Endometrium (tissue), 2 donors: ENCODE data around the gene EHD3.

Experiments
- FAIRE-seq: peaks from 2 replicates; lab custom pipeline; 2012; peaks lifted over from hg19 to GRCh38; lab: Jason Lieb, UNC
- donor health status: control.
- donor health status: control.

The EHD3 gene

DNA sequence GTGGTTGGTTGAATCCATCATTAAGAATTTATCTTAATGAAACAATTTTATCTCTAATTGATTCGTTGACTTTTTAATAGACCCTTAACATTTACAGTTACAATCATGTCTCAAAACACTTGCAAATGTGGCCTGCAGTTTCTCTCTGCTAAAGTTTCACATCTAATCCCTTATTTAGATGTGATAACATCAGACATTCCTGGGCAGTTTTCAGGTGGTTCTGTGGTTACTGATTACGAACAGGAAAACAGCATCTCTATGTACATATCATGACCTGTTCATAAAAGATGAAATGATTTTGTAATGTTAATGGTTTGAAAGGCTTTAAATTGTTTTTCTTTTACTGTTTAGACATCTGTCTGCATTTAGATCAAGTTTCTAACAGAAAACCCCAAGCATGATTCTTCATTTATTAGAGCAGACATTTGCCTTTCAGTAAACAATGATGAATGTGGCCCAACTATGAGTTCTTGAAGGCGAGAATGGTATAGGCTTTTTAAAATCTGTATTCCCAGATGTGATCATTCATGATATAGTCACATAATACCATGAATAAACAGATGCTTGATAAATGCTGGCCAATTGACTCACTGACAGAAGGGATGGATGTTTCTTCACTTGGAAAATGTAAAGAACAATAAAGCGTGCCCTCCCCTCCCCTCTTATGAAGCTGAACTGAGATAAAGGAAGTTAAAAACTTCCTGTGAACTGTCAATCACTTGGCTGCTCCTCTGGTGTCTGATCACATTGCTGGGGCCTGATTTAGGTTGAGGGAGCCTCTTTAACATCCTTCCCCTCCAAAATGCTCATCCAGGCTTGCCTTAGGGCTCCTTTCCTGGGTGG lies 20.1 kb upstream of the EHD3 start:
- FAIRE-seq = no peak

- no peak for FAIRE-seq
Measured at GRCh38 chr2:31214444-31214915, 19.5 kb upstream of the EHD3 start.

- no peak for FAIRE-seq
Measured at GRCh38 chr2:31216734-31217133, 17.2 kb upstream of the EHD3 start.

- no peak for FAIRE-seq
Measured at GRCh38 chr2:31217465-31218200, 16.3 kb upstream of the EHD3 start, which contains the start of gene CAPN14. Gene CAPN14, minus strand, starts transcription at chr2:31217515. Its CDS starts 12,068 bp downstream, at chr2:31205447.

- no peak for FAIRE-seq
Measured at GRCh38 chr2:31219131-31219969, 14.6 kb upstream of the EHD3 start.

DNA sequence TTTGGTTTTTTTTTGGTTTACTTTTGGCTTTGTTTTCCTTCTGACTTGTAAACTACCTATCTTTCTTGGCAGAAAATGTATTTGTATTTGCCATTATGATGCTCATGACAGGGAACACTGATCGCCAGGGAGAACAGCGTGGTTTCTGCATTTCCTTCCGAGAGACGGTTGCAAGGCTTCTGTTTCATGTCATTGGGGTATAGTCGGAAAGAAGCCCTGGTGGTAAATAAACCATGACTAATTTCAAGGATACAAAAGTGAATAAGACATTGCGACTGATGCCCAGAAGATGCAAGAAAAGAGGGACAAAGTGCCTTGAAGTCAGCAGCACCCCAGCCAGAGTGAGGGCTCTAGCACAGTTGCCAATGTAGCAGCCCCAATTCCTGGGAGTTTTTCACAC lies 12.4 kb upstream of the EHD3 start:
- FAIRE-seq = no peak

DNA sequence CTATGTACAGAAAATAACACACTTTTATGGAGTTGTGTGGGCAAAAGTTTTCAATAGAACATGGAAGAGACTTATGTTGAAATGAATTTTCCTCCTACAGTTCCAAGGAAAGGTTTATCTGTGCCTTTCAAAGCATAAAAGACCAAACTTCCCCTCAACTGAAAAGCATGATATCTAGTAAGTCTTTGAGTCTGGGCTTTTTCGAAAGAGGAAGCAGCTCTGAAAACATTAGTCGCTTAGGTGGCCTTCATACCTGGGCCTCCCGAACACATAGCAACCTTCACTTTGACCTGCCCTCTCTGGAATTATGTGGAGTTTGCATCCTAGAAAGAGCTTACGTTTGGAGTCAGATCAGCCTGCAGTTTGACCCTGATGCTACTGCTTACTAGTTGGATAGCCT lies 11.9 kb upstream of the EHD3 start:
- no peak for FAIRE-seq

- FAIRE-seq = no peak
Measured at GRCh38 chr2:31223026-31223425, 10.9 kb upstream of the EHD3 start.

GRCh38 chr2:31223749-31224148 lies 10.2 kb upstream of the EHD3 start:
- no peak for FAIRE-seq

- no peak for FAIRE-seq
Measured at GRCh38 chr2:31226266-31226665, 7.7 kb upstream of the EHD3 start.

- no peak for FAIRE-seq
Measured at GRCh38 chr2:31227110-31227509, 6.8 kb upstream of the EHD3 start.

DNA sequence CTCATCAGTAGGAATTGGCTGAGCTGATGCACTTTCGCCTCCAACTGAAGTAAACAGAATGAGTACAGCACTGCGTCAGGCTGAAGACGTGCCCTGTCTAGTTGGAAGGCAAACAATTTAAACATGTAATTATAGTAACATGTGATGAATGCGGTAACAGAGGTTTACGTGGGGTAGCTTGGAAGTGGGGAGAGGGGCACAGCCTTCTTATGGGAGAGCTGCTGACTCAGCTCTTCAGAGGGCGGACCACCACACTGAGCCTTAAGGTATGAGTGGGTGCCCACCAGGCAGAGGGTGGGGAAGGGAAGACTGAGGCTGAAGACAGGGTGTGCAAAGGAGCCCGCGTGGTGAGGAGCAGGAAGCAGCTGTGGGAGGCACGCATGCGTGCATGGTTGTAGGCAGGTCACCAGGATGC lies 6.2 kb upstream of the EHD3 start:
- no peak for FAIRE-seq

GRCh38 chr2:31228717-31229116 lies 5.2 kb upstream of the EHD3 start:
- no peak for FAIRE-seq

GRCh38 chr2:31230751-31231150 lies 3.2 kb upstream of the EHD3 start:
- FAIRE-seq = no peak

GRCh38 chr2:31231571-31232302 lies 2.2 kb upstream of the EHD3 start:
- no peak for FAIRE-seq

DNA sequence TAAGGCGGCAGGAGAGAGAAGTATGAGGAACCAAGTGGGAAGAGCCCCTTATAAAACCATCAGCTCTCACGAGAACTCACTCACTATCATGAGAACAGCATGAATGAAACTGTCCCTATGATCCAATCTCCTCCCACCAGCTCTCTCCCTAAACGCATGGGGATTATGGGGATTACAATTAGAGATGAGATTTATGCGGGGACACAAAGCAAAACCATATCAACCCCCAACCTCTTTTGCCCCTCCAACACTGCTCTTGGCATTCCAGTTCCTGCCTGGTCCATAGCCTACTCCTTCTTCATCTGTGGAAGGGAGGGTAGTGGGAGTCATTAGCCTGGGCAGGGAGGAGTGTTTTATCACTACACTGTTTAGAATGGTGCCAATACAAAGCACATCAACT lies 1.4 kb upstream of the EHD3 start:
- no peak for FAIRE-seq

DNA sequence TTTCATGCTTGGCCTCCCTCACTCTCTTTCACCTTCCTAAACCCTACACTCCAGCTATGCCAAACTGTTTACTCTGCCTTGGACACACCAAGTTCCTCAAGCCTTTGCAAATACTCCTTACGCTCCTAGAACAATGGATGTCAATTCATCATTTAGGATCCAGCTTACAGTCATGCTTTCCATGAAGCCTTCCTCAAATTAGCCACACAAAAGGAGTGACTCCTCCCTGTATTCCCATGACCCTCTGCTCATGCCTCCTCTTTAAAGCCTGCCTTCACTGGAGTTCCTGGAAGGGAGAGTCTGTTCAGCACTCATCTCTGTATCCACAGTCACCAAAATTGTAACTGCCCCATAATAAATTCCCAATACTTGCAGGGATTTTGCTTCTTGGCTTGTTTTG lies 721 bp upstream of the EHD3 start:
- FAIRE-seq = no peak

- FAIRE-seq = no peak
Measured at GRCh38 chr2:31234683-31235503, 941 bp downstream of the EHD3 start.

GRCh38 chr2:31235504-31235902 lies 1.6 kb downstream of the EHD3 start:
- no peak for FAIRE-seq

DNA sequence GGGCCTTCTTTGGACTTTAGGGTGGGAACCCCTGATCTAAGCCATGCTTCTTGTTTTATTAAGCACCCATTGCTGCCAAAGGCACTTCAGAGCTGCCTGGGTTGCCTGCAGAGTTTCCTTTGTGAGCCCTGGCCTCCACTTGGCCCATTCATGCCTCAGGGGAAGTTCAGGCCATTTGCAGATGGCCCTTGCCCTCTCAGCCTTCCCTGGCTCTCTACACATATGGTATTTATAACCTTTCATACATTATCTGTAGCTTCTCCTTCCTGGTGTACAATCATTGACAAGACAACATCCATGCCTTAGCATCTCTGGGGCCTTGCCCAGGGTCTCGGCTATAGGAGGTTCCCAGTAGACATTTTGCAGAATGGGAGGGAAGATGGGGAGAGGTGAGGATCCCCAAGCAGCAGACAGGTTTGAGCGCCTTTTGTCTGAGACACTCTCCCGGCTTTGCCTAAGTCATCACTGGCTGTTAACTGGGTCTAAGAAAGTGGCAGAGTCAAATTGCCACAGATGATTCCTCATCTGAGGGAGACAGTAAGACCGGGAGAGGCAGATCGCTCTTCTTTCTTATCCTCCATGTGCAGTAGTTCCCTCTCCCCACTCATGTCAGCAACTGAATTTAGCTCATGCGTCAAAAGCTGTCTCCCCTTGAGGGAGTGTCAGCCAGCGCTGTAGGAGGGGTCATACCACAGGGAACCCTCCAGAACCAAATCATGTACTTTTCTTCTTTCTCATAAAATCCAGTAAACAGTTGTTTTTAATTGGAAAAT lies 2.7 kb downstream of the EHD3 start:
- no peak for FAIRE-seq
